Ishikawa (cell line): Measurements from ENCODE around the gene MTHFD1L.

Experiments used
- NFIC ChIP-seq: IDR thresholded peaks from 2 replicates; pipeline ENCODE4 v1.6.1; 2012
- RAD21 ChIP-seq: IDR thresholded peaks from 2 replicates; pipeline ENCODE4 v1.6.1; 2012; ENCODE audit warnings: low read depth
- REST ChIP-seq: IDR thresholded peaks from 2 replicates; pipeline ENCODE4 v1.6.1; 2012; ENCODE audit warnings: low read depth, mild to moderate bottlenecking
- YY1 ChIP-seq: IDR thresholded peaks from 2 replicates; pipeline ENCODE4 v1.6.1; 2012; ENCODE audit warnings: low read depth

GRCh38 chr6:150894935-150895552 lies 29.5 kb downstream of the MTHFD1L start:
- TF ChIP-seq RAD21 (no peak), REST (no peak), YY1 (no peak), NFIC (peak; percentile 71)
